ENCODE results near the gene CSTPP1.
A peak's percentile ranks its signal among the peaks of the same experiment; 100 is the strongest.

GRCh38 chr11:47179655-47179991 lies 243.1 kb downstream of the CSTPP1 start:
- peak; percentile 80 for TF ChIP-seq CTCF (IDR thresholded peaks at IDR 0.05; ENCODE audit: borderline replicate concordance, extremely low read depth, low read length, poor library complexity, severe bottlenecking)
- no peak for TF ChIP-seq EZH2 (IDR thresholded peaks at IDR 0.05; ENCODE audit: borderline replicate concordance, low read depth, low read length, severe bottlenecking)

Measured in DND-41 (cell line).